GM12891 (cell line): ENCODE results near the gene PHF21A.

Experiments
- PAX5 ChIP-seq: IDR thresholded peaks from 2 replicates; pipeline ENCODE4 v1.6.1; 2011; ENCODE audit warnings: low read length, moderate library complexity, mild to moderate bottlenecking; ENCODE audit not compliant: insufficient read depth, severe bottlenecking
- POLR2A ChIP-seq: IDR thresholded peaks from 2 replicates; pipeline ENCODE4 v1.6.1; 2011; ENCODE audit warnings: low read depth, low read length, control low read depth
- POLR2AphosphoS5 ChIP-seq: IDR thresholded peaks from 2 replicates; pipeline ENCODE4 v1.6.1; 2011; ENCODE audit warnings: low read depth, low read length, control low read depth
- POU2F2 ChIP-seq: IDR thresholded peaks from 2 replicates; pipeline ENCODE4 v1.6.1; 2011; ENCODE audit warnings: low read depth, mild to moderate bottlenecking, control low read depth, low read length, moderate library complexity
- SPI1 ChIP-seq: IDR thresholded peaks from 2 replicates; pipeline ENCODE4 v1.6.1; 2011; ENCODE audit warnings: low read depth, low read length, control low read depth
- TAF1 ChIP-seq: IDR thresholded peaks from 2 replicates; pipeline ENCODE4 v1.6.1; 2011; ENCODE audit warnings: low read depth, low read length, control low read depth

DNA sequence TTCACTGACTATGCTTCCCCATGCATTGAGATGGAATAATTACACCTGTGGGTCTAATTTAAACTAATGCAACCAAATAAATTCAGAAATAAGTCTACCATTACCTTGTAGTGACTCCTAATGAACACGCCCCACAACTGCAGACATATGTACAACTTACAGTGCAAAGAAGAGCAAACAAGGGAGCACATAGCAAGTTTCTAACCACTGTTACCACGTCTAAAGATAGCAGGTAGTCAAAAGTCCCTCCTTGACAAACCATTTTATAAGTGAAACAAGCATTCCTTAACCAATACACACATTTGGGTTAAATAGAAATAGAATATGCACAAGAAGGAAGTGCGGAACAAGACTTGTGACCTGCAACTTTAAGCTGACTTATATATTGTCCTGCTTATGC is 20.6 kb downstream of the PHF21A start:
- no peak for TF ChIP-seq POLR2AphosphoS5
- no peak for TF ChIP-seq POLR2A
- TF ChIP-seq TAF1, result no peak
- no peak for TF ChIP-seq PAX5
- no peak for TF ChIP-seq POU2F2
- peak; percentile 41 for TF ChIP-seq SPI1
